H1 (cell line): Measurements from ENCODE around the gene NACAD. TPM values are rescaled to one million over a fixed set of nuclear protein-coding genes. Genes with fewer than 3 reads are reported as not detected.

Source experiments
- CTCF ChIA-PET: fragments of 300-600 bp; sonication (Branson Sonifier 250); formaldehyde crosslinking; loops from one replicate; lab custom pipeline; 2021; ENCODE audit not compliant: partially characterized antibody; lab: Charles Lee
- POLR2A ChIA-PET: fragments of 300-600 bp; sonication (Branson Sonifier 250); formaldehyde crosslinking; loops from one replicate; lab custom pipeline; 2021; ENCODE audit warnings: inconsistent platforms; ENCODE audit not compliant: partially characterized antibody; lab: Charles Lee
- DNase-seq, 2 experiments: peaks; one replicate each; pipeline versions ENCODE4 v3.0.0 to v3.0.0-alpha.2; 2010 to 2022; ENCODE audit warnings: low spot score in 2 of 2, low read depth in 1 of 2, mixed read lengths in 1 of 2
- FAIRE-seq: peaks from 2 replicates; lab custom pipeline; 2011; peaks lifted over from hg19 to GRCh38; lab: Jason Lieb, UNC
- H2AFZ ChIP-seq: 2 replicates; pipeline ENCODE4 v1.8.1; 2012; ENCODE audit warnings: low read length, inconsistent platforms
- H2AK5ac ChIP-seq: 2 replicates; pipeline ENCODE4 v1.6.1; 2013; ENCODE audit warnings: low read depth, low read length
- H2BK120ac ChIP-seq: replicated peaks from 2 replicates; pipeline ENCODE3; 2013; ENCODE audit warnings: low read depth, low read length, inconsistent platforms
- H2BK12ac ChIP-seq: 2 replicates; pipeline ENCODE4 v1.6.1; 2013; ENCODE audit warnings: low read depth, low read length
- H2BK15ac ChIP-seq: 2 replicates; pipeline ENCODE4 v1.6.1; 2013; ENCODE audit warnings: low read length
- H2BK20ac ChIP-seq: 2 replicates; pipeline ENCODE4 v1.6.1; 2013; ENCODE audit warnings: low read length
- H2BK5ac ChIP-seq: 2 replicates; pipeline ENCODE4 v1.6.1; 2013; ENCODE audit warnings: low read depth, low read length
- H3K14ac ChIP-seq: 2 replicates; pipeline ENCODE4 v1.6.1; 2013; ENCODE audit warnings: inconsistent platforms; ENCODE audit not compliant: insufficient read length
- H3K18ac ChIP-seq: 2 replicates; pipeline ENCODE4 v1.6.1; 2013; ENCODE audit warnings: low read length; ENCODE audit errors: extremely low read depth
- H3K23ac ChIP-seq: 2 replicates; pipeline ENCODE4 v1.6.1; 2013; ENCODE audit warnings: inconsistent platforms; ENCODE audit not compliant: insufficient read length
- H3K23me2 ChIP-seq: 2 replicates; pipeline ENCODE4 v1.6.1; 2013; ENCODE audit warnings: low read depth, low read length
- H3K27ac ChIP-seq: 2 replicates; pipeline ENCODE4 v1.6.1; 2011; ENCODE audit warnings: low read depth, low read length, inconsistent platforms
- H3K27me3 ChIP-seq, 4 experiments: replicated peaks in 1 of 4; 1 replicate in 1 of 4; 2 replicates in 3 of 4; pipeline versions ENCODE4 v1.6.1 to v1.8.1; 2011 to 2013; ENCODE audit warnings: low read length in 3 of 4, mild to moderate bottlenecking in 3 of 4, inconsistent platforms in 2 of 4, mixed read lengths in 2 of 4, moderate library complexity in 1 of 4; ENCODE audit not compliant: control insufficient read depth in 3 of 4, insufficient read depth in 3 of 4; ENCODE audit errors: extremely low read depth in 1 of 4
- H3K36me3 ChIP-seq, 4 experiments: 2 replicates each; pipeline versions ENCODE4 v1.6.1 to v1.8.1; 2011 to 2013; ENCODE audit warnings: mild to moderate bottlenecking in 4 of 4, low read length in 3 of 4, moderate library complexity in 2 of 4, control low read depth in 1 of 4, inconsistent platforms in 1 of 4; ENCODE audit not compliant: insufficient read depth in 4 of 4, control insufficient read depth in 2 of 4
- H3K4ac ChIP-seq: replicated peaks from 2 replicates; pipeline ENCODE3; 2013; ENCODE audit warnings: low read length, low read depth, mixed read lengths, inconsistent platforms; ENCODE audit not compliant: insufficient read length
- H3K4me1 ChIP-seq, 4 experiments: replicated peaks in 1 of 4; 1 replicate in 1 of 4; 2 replicates in 3 of 4; pipeline versions ENCODE4 v1.6.1 to v1.8.1; 2011 to 2013; ENCODE audit warnings: low read length in 3 of 4, inconsistent platforms in 2 of 4, mixed read lengths in 1 of 4; ENCODE audit not compliant: insufficient read depth in 4 of 4, control insufficient read depth in 3 of 4
- H3K4me2 ChIP-seq, 2 experiments: 2 replicates each; pipeline versions ENCODE4 v1.6.1 to v1.8.1; 2011 to 2013; ENCODE audit warnings: low read depth in 2 of 2, low read length in 2 of 2, control low read depth in 1 of 2, inconsistent platforms in 1 of 2, mild to moderate bottlenecking in 1 of 2; ENCODE audit not compliant: insufficient read depth in 1 of 2
- H3K4me3 ChIP-seq, 4 experiments: fragments of 200-600, 300-600 bp in 1 of 4; sonication (generic), shearing (Covaris generic), sonication (Bioruptor Twin) in 1 of 4; 2 replicates each; pipeline versions ENCODE4 v1.5.1 to v1.8.1; 2011 to 2016; ENCODE audit warnings: low read length in 4 of 4, low read depth in 3 of 4, control low read depth in 2 of 4, inconsistent platforms in 2 of 4, mild to moderate bottlenecking in 2 of 4, mixed read lengths in 1 of 4, moderate library complexity in 1 of 4; ENCODE audit not compliant: insufficient read depth in 2 of 4; ENCODE audit errors: extremely low read depth in 1 of 4
- H3K56ac ChIP-seq: replicated peaks from 2 replicates; pipeline ENCODE3; 2013; ENCODE audit warnings: low read depth, mild to moderate bottlenecking, mixed read lengths, low read length, inconsistent platforms; ENCODE audit not compliant: insufficient read length
- H3K79me1 ChIP-seq: 2 replicates; pipeline ENCODE4 v1.6.1; 2013; ENCODE audit warnings: low read depth, low read length, control low read depth
- H3K79me2 ChIP-seq, 2 experiments: 2 replicates each; pipeline versions ENCODE4 v1.6.1 to v1.8.1; 2012 to 2013; ENCODE audit warnings: low read length in 2 of 2, mild to moderate bottlenecking in 2 of 2, inconsistent platforms in 1 of 2; ENCODE audit not compliant: insufficient read depth in 2 of 2, control insufficient read depth in 1 of 2
- H3K9ac ChIP-seq, 4 experiments: replicated peaks in 1 of 4; 1 replicate in 1 of 4; 2 replicates in 3 of 4; pipeline versions ENCODE4 v1.6.1 to v1.8.1; 2011 to 2013; ENCODE audit warnings: low read depth in 3 of 4, low read length in 3 of 4, control low read depth in 2 of 4, mild to moderate bottlenecking in 2 of 4, moderate library complexity in 2 of 4, inconsistent platforms in 1 of 4; ENCODE audit errors: extremely low read depth in 1 of 4
- H3K9me3 ChIP-seq, 2 experiments: 2 replicates each; pipeline versions ENCODE4 v1.6.1 to v1.8.1; 2012 to 2013; ENCODE audit warnings: mild to moderate bottlenecking in 2 of 2, moderate library complexity in 2 of 2, control low read depth in 1 of 2, inconsistent platforms in 1 of 2, low read depth in 1 of 2, low read length in 1 of 2, mixed read lengths in 1 of 2; ENCODE audit not compliant: insufficient read depth in 2 of 2
- H4K20me1 ChIP-seq, 2 experiments: replicated peaks in 1 of 2; 2 replicates each; pipeline versions ENCODE3 to v1.8.1; 2011 to 2013; ENCODE audit warnings: inconsistent platforms in 2 of 2, low read length in 2 of 2, mild to moderate bottlenecking in 1 of 2; ENCODE audit not compliant: insufficient read depth in 2 of 2, control insufficient read depth in 1 of 2
- H4K5ac ChIP-seq: 2 replicates; pipeline ENCODE4 v1.6.1; 2013; ENCODE audit warnings: low read length, low read depth, mixed read lengths, inconsistent platforms; ENCODE audit not compliant: insufficient read length
- H4K8ac ChIP-seq: 2 replicates; pipeline ENCODE4 v1.8.0; 2013; ENCODE audit warnings: mild to moderate bottlenecking, moderate library complexity, low read length, inconsistent platforms; ENCODE audit not compliant: insufficient read depth; ENCODE audit errors: extremely low read depth
- H4K91ac ChIP-seq: replicated peaks from 2 replicates; pipeline ENCODE3; 2013; ENCODE audit warnings: low read length, mixed read lengths, inconsistent platforms; ENCODE audit not compliant: insufficient read length
- CBX5 ChIP-seq: fragments of 300-800, 300-1000 bp; sonication (generic); IDR thresholded peaks from 2 replicates; pipeline ENCODE4 v1.7.1; 2016; ENCODE audit warnings: antibody characterized with exemption, low read length, low read depth
- CBX8 ChIP-seq: fragments of 300-800, 300-1000 bp; sonication (generic); IDR thresholded peaks from 2 replicates; pipeline ENCODE4 v1.7.1; 2016; ENCODE audit warnings: low read depth, low read length, borderline replicate concordance
- EGR1 ChIP-seq: IDR thresholded peaks from 2 replicates; pipeline ENCODE4 v1.6.1; 2011; ENCODE audit warnings: low read depth, low read length, borderline replicate concordance
- KDM5A ChIP-seq: fragments of 200-600 bp; IDR thresholded peaks from 2 replicates; pipeline ENCODE4 v1.7.1; 2012; ENCODE audit warnings: mild to moderate bottlenecking, low read length, inconsistent platforms, mixed read lengths
- PHF8 ChIP-seq: fragments of 200-600 bp; sonication (generic); conservative IDR thresholded peaks from 2 replicates; pipeline ENCODE4 v1.7.1; 2012; ENCODE audit warnings: low read depth, mild to moderate bottlenecking, inconsistent platforms, low read length, moderate library complexity
- POLR2A ChIP-seq, 2 experiments: IDR thresholded peaks; 1 replicate in 1 of 2; 2 replicates in 1 of 2; pipeline ENCODE4 v1.6.1; 2011; ENCODE audit warnings: low read depth in 2 of 2, low read length in 2 of 2, mild to moderate bottlenecking in 2 of 2; ENCODE audit errors: control extremely low read depth in 1 of 2
- SP2 ChIP-seq: IDR thresholded peaks from 2 replicates; pipeline ENCODE4 v1.6.1; 2012; ENCODE audit warnings: mild to moderate bottlenecking, low read length, inconsistent platforms
- SUZ12 ChIP-seq: fragments of 200-600 bp; sonication (generic); IDR thresholded peaks from 2 replicates; pipeline ENCODE4 v1.6.1; 2012; ENCODE audit warnings: mild to moderate bottlenecking, inconsistent platforms, low read length, moderate library complexity, mixed read lengths
- USF2 ChIP-seq: IDR thresholded peaks from 2 replicates; pipeline ENCODE4 v1.6.1; 2011; ENCODE audit warnings: low read length, improper control_type of control experiment
- ZNF274 ChIP-seq: IDR thresholded peaks from 2 replicates; pipeline ENCODE4 v1.7.0; 2012; ENCODE audit warnings: low read length, borderline replicate concordance; ENCODE audit errors: extremely low read depth
- WGBS, 2 experiments: shearing (Covaris generic) in 1 of 2; methylation state at CpG; one replicate each; pipeline versions ENCODE4 v1.1.6 to v1.1.7; 2013 to 2015; ENCODE audit warnings: low lambda C conversion rate in 2 of 2, mixed read lengths in 2 of 2, inconsistent platforms in 1 of 2, low coverage in 1 of 2, missing lambda C conversion rate in 1 of 2; ENCODE audit not compliant: insufficient replicate concordance in 2 of 2, insufficient coverage in 1 of 2, insufficient read length in 1 of 2; ENCODE audit errors: extremely low coverage in 1 of 2, missing lambda C conversion rate in 1 of 2; 5-methylcytosine and 5-hydroxymethylcytosine counted together
- polyA plus RNA-seq, 7 experiments: library from polyadenylated mRNA; depleted of rRNA in 3 of 7; stranded (reverse) in 5 of 7; unstranded in 2 of 7; fragments of >200 nt in 5 of 7; fragments of 200-250 nt in 2 of 7; gene quantifications; 1 replicate in 5 of 7; 2 replicates in 1 of 7; 4 replicates in 1 of 7; pipeline versions ENCODE4 v1.2.1 to v1.2.3, GENCODE V29; 2011 to 2013; ENCODE audit warnings: missing spikeins in 2 of 7, mixed read lengths in 2 of 7
- total RNA-seq: library from RNA; stranded (reverse); fragmentation: NEBNext Ultra II Directional; extraction: Animal tissue kit (Norgen Biotek cat#: 25700); gene quantifications from 2 replicates; pipeline ENCODE4 v1.2.1, GENCODE V29; 2021

The NACAD gene
- total and polyA plus RNA-seq, 2 of the 8 experiments (the other 6 are each of a cell fraction or from before 2014, with no cell fraction given), result 1.3 to 6.0 TPM

- Histone ChIP-seq H3K79me1 (peaks cover 2% of the 10 kb centered on the region; the same call in 1 of the 2 replicates), H4K8ac (no peak overlapping the region), H2BK120ac (no peak overlapping the region), H2BK5ac (no peak overlapping the region), H3K4me3 (no peak overlapping the region), H4K5ac (no peak overlapping the region), H4K91ac (no peak overlapping the region), H3K27me3 (no peaks in the 10 kb centered on the region), H2AK5ac (no peak overlapping the region), H3K18ac (no peak overlapping the region), H3K9ac (no peak overlapping the region), H4K20me1 (peaks cover 2 to 7% of the 10 kb centered on the region in 2 experiments), H3K9me3 (no peaks in the 10 kb centered on the region), H3K27ac (no peak overlapping the region), H2BK15ac (no peak overlapping the region), H3K23ac (no peak overlapping the region), H3K56ac (no peak overlapping the region), H2BK20ac (no peak overlapping the region), H3K14ac (no peak overlapping the region), H3K36me3 (peaks cover 0 to 10% (median 4%) of the 10 kb centered on the region in 4 experiments; a peak in 6 of 8 replicates), H2AFZ (no peak overlapping the region), H2BK12ac (no peak overlapping the region), H3K79me2 (no peaks in the 10 kb centered on the region), H3K4ac (no peak overlapping the region), H3K4me2 (no peak overlapping the region), H3K4me1 (no peaks in the 10 kb centered on the region; a peak in 1 of 7 replicates), H3K23me2 (no peaks in the 10 kb centered on the region; the same call in 1 of the 2 replicates)
- DNase-seq (no peak), FAIRE-seq (no peak)
- POLR2A ChIA-PET, result interaction anchor here (1.9 kb wide), 1 partner anchor 38 kb away, joined by 4 read pairs; the partner anchor contains the start of gene TBRG4
- 95% methylated on average over 13 of the region's 15 CpGs; no CpG with 5 or more reads in 1 of the 2 experiments for WGBS, 2 experiments
- CTCF ChIA-PET, result interaction anchor here (0.9 to 6.3 kb wide), 5 partner anchors 37 to 100 kb away, joined by 3 to 40 read pairs (median 3); no protein-coding TSS in a partner anchor
- TF ChIP-seq PHF8 (no peak), SP2 (no peak), POLR2A (IDR thresholded peaks at IDR 0.05; ENCODE audit: control extremely low read depth in 1 of 2, low read depth in 2 of 2, low read length in 2 of 2) (no peak), SUZ12 (no peak), CBX8 (no peak), USF2 (no peak), EGR1 (no peak), CBX5 (no peak), KDM5A (no peak), ZNF274 (no peak)
These were observed 14.8 kb downstream of the NACAD start for GRCh38 chr7:45073786-45074527.
